ENCODE results near the gene IL12B. TPM values are rescaled to one million over a fixed set of nuclear protein-coding genes. Genes with fewer than 3 reads are reported as not detected.

Gene IL12B
- total and polyA plus RNA-seq, 4 donors = not detected

GRCh38 chr5:159338118-159338517, 7.8 kb upstream of the IL12B start:
- DNase-seq (ENCODE audit: low spot score) = no peak
- H3K27me3 ChIP-seq (ENCODE audit: control insufficient read depth in 4 of 4, insufficient read depth in 4 of 4, low read length in 3 of 4) = no peaks in the 10 kb centered on the region
- no peak overlapping the region for H3K27ac ChIP-seq (ENCODE audit: low read depth in 1 of 2, low read length in 2 of 2)
- H3K9me3 ChIP-seq (ENCODE audit: control insufficient read depth in 4 of 4, low read length in 3 of 4) = no peaks in the 10 kb centered on the region
- no peak overlapping the region for H3K4me3 ChIP-seq (ENCODE audit: low read depth in 1 of 3, low read length in 3 of 3)
- no peaks in the 10 kb centered on the region for H3K4me1 ChIP-seq (ENCODE audit: control insufficient read depth in 4 of 4, insufficient read depth in 4 of 4, low read length in 3 of 4)
- no peaks in the 10 kb centered on the region for H3K36me3 ChIP-seq (ENCODE audit: control insufficient read depth in 4 of 4, insufficient read depth in 3 of 4, low read depth in 1 of 4, low read length in 3 of 4)
- TF ChIP-seq HNF4G (IDR thresholded peaks at IDR 0.05) (no peak), FOXA2 (IDR thresholded peaks at IDR 0.05) (no peak)
- no peak overlapping the region for H3K9ac ChIP-seq (ENCODE audit: low read depth in 1 of 2, low read length in 2 of 2)

DNA sequence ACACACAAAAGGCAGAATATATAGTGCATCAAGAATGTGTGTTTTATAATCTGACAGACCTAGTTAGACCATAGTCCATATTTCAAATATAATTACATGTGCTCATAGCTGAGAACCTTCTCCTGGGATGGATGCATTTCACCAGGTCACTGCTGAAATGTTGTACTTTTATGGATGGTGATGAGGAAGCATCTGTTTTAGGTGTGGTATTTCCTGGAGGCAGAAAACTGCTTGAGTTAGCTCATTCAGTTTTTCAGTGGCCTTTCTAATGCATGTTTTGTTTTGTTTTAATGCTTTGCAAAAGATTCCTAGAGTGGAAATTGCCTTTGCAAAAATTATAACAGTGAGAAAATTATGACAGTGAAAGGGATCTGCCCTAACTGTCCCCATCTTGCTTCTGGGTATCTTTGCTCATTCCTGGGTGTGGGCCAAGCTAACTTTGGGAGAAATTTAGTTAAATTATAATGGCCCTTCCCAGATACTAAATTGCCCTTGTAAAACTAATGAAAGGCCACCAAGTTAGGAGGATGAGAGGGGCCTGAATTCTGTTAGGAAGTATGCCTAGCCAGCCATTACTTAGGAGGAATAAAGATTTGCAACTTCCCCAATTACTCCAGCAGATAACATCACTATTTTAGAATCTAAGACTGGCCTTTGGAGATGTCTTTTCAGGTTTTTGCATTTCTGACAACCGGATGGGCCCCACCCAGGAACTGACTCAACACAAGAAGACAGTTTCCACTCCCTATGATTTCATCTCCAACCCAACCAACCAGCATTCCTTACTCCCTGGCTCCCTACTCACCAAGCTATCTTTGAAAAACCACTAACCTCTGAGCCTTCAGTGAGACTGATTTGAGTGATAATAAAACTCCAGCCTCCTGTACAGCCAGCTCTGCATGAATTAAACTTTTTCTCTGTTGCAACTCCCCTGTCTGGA, 7.0 kb upstream of the IL12B start:
- TF ChIP-seq HNF4A (conservative IDR thresholded peaks at IDR 0.05) (no peak), NR2F2 (IDR thresholded peaks at IDR 0.05) (no peak), RAD21 (IDR thresholded peaks at IDR 0.05) (no peak), EGR1 (IDR thresholded peaks at IDR 0.05; ENCODE audit: low read depth in 2 of 2) (no peak), TAF1 (conservative IDR thresholded peaks at IDR 0.05) (no peak), RXRA (IDR thresholded peaks at IDR 0.05) (no peak), FOXA2 (IDR thresholded peaks at IDR 0.05) (no peak), GABPA (IDR thresholded peaks at IDR 0.05 in 1 of 2, conservative IDR thresholded peaks at IDR 0.05 in 1 of 2) (no peak), HNF4G (IDR thresholded peaks at IDR 0.05) (no peak), CTCF (IDR thresholded peaks at IDR 0.05; ENCODE audit: low read depth, low read length, missing input control) (no peak), MAX (IDR thresholded peaks at IDR 0.05) (no peak), JUND (IDR thresholded peaks at IDR 0.05) (no peak), YY1 (IDR thresholded peaks at IDR 0.05) (no peak), FOXA1 (IDR thresholded peaks at IDR 0.05) (no peak), SP1 (IDR thresholded peaks at IDR 0.05) (no peak)
- TF ChIP-seq, protein P1, sequence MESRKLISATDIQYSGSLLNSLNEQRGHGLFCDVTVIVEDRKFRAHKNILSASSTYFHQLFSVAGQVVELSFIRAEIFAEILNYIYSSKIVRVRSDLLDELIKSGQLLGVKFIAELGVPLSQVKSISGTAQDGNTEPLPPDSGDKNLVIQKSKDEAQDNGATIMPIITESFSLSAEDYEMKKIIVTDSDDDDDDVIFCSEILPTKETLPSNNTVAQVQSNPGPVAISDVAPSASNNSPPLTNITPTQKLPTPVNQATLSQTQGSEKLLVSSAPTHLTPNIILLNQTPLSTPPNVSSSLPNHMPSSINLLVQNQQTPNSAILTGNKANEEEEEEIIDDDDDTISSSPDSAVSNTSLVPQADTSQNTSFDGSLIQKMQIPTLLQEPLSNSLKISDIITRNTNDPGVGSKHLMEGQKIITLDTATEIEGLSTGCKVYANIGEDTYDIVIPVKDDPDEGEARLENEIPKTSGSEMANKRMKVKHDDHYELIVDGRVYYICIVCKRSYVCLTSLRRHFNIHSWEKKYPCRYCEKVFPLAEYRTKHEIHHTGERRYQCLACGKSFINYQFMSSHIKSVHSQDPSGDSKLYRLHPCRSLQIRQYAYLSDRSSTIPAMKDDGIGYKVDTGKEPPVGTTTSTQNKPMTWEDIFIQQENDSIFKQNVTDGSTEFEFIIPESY (IDR thresholded peaks at IDR 0.05) = no peak
- TF ChIP-seq, protein P2, sequence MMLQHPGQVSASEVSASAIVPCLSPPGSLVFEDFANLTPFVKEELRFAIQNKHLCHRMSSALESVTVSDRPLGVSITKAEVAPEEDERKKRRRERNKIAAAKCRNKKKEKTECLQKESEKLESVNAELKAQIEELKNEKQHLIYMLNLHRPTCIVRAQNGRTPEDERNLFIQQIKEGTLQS (IDR thresholded peaks at IDR 0.05) = no peak
- TF ChIP-seq, protein P3, sequence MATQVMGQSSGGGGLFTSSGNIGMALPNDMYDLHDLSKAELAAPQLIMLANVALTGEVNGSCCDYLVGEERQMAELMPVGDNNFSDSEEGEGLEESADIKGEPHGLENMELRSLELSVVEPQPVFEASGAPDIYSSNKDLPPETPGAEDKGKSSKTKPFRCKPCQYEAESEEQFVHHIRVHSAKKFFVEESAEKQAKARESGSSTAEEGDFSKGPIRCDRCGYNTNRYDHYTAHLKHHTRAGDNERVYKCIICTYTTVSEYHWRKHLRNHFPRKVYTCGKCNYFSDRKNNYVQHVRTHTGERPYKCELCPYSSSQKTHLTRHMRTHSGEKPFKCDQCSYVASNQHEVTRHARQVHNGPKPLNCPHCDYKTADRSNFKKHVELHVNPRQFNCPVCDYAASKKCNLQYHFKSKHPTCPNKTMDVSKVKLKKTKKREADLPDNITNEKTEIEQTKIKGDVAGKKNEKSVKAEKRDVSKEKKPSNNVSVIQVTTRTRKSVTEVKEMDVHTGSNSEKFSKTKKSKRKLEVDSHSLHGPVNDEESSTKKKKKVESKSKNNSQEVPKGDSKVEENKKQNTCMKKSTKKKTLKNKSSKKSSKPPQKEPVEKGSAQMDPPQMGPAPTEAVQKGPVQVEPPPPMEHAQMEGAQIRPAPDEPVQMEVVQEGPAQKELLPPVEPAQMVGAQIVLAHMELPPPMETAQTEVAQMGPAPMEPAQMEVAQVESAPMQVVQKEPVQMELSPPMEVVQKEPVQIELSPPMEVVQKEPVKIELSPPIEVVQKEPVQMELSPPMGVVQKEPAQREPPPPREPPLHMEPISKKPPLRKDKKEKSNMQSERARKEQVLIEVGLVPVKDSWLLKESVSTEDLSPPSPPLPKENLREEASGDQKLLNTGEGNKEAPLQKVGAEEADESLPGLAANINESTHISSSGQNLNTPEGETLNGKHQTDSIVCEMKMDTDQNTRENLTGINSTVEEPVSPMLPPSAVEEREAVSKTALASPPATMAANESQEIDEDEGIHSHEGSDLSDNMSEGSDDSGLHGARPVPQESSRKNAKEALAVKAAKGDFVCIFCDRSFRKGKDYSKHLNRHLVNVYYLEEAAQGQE (IDR thresholded peaks at IDR 0.05) = no peak

More for the DNA sequence above, 7.0 kb upstream of the IL12B start:
- no peaks in the 10 kb centered on the region for H3K9me3 ChIP-seq (ENCODE audit: control insufficient read depth in 4 of 4, low read length in 3 of 4)
- H3K4me3 ChIP-seq (ENCODE audit: low read depth in 1 of 3, low read length in 3 of 3) = no peak overlapping the region
- WGBS = 39% methylated on average over 1 of the region's 1 CpG
- no peak overlapping the region for H3K27ac ChIP-seq (ENCODE audit: low read depth in 1 of 2, low read length in 2 of 2)
- no peak for DNase-seq (ENCODE audit: low spot score)
- H3K27me3 ChIP-seq (ENCODE audit: control insufficient read depth in 4 of 4, insufficient read depth in 4 of 4, low read length in 3 of 4) = no peaks in the 10 kb centered on the region
- no peaks in the 10 kb centered on the region for H3K4me1 ChIP-seq (ENCODE audit: control insufficient read depth in 4 of 4, insufficient read depth in 4 of 4, low read length in 3 of 4)
- H3K36me3 ChIP-seq (ENCODE audit: control insufficient read depth in 4 of 4, insufficient read depth in 3 of 4, low read depth in 1 of 4, low read length in 3 of 4) = no peaks in the 10 kb centered on the region
- no peak overlapping the region for H3K9ac ChIP-seq (ENCODE audit: low read depth in 1 of 2, low read length in 2 of 2)

All from liver (tissue), 9 donors.